Head of caudate nucleus (tissue), 42 donors: ENCODE measurements around the gene TMEM52.

Source experiments
- DNase-seq, 42 donors: peaks; one replicate each; pipeline versions ENCODE4 v3.0.0 to v3.0.0-alpha.2; 2020 to 2021; ENCODE audit warnings: mixed read lengths in 7 of 42
- intact Hi-C: fragments of 100-400 bp; cut with DNase I; formaldehyde crosslinking; loops from one replicate; pipeline ENCODE4 v1.15.0; 2022

TMEM52 gene

DNA sequence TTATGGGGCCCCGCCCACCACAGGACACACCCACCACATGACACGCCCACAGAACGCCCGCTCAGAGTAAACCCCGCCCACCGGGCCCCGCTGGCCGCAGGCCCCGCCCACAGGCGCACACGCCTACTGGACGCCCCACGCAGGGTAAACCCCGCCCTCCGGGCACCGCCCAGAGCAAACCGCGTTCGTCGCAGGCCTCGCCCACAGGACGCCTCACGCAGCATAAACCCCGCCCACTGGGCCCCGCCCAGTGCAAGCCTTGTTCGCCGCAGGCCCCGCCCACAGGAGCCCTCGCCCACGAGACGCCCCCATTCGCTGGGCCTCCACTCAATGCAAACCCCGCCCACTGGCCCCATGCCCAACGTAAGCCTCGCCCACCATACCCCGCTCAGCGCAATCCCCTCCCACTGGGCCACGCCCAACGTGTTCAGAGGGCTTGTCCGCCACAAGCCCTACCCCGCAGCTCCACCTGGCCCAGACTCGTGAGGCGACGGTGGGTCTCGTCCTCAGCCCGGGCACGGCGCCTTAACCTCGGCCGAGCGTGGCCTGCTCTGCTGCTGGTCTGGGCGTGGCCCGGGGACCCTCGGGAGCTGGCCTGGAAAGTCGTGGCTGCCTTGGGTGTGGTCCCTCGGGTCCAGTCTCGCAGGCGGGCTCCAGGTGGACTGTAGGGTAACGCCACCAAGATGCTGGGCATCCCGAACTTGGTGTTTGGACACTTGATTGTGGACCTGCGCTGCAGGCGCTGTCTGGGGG, 401 bp upstream of the TMEM52 start:
- intact Hi-C loops = no loop called here
- peak; percentile 81 to 96 (median 92) for DNase-seq

DNA sequence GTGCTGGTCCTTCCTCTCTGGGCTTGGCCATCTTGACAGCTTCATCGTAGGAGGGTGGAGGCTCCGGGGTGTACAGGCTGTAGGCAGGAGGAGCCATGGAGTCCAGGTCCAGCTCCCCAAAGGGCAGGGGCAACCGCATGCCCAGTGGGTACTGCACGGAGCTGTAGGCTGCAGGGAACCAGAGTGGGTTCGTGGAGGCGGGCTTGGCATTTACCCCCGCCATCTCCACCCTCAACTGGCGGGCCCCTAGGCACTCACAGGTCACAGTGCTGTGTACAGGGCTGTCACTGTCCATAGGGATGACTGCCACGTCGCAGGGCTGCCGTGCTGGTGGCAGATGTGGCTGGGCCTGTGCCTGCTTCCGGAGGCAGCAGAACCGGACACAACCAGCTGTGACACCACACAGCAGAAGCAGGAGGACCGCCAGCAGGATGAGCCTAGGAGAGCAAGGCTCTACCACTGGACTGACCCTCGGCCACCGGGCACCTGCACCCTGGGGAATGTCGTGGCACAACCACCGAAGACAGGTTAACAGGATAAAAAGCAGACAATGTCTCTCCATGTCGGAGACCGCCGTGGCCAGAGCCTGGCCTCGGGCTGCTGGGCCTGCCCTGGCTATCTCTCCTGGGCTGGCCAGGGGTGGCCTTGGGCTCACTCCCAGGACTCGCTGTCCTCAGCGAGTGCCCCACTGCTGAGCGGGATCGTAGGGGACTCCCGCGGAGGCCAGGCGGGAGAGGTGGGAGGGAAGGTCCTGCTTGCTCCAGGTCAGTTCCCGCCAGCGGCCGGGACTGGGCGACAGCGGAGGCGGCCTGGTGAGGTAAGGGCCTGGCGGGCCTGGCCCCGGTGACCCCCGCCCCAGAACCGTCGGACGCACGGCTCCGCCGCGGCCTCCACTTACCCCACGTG, 831 bp downstream of the TMEM52 start:
- intact Hi-C loops = no loop called here

DNA sequence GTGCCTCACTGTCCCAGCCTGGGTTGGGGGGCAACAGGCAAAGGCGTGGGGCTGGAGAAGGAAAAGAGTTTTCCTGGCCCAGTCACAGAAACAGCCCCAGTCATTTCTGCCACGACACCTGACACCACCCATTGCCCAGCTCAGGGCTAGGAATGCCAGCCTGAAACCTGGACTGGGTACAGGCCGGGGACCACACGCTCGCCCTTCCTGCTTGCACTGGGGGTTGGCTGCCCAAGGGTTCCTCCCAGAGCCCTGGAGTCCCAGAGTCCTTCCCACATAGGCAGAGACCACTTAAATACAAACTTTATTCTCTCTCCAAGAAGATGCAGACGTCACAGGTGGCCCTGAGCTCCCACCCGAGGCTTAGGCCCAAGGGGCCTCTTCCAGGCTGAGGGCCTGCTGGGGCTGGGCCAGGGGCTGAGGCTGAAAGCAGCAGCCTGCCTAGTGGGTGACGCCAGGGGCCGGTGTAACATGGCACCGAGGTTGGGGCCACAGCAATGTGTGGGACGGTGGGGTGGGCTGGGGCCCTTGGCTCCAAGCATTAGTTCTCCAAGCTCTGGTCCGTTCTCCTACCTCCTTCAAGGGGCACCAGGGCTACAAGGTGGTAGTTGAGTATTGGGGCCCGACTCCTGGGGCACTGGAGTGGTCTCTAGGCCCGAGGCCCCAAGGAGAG, 1.6 kb downstream of the TMEM52 start:
- intact Hi-C loops = no loop called here
- no peak for DNase-seq

More for the DNA sequence above, 831 bp downstream of the TMEM52 start:
- no peak for DNase-seq

DNA sequence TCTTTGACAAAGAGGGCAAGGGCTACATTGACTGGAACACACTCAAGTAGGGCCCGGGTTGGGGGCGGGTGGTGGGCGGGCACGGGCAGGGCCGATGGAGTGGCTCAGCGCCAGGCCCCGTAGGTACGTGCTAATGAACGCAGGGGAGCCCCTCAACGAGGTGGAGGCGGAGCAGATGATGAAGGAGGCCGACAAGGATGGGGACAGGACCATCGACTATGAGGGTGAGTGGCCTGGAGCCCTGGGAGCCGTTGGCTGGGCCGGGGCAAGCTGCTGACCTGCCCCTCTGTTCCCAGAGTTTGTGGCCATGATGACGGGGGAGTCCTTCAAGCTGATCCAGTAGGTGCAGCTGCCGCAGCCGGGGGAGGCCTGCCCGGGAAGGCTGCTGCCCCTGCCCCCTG, 2.2 kb downstream of the TMEM52 start:
- intact Hi-C loops = no loop called here
- DNase-seq = no peak

DNA sequence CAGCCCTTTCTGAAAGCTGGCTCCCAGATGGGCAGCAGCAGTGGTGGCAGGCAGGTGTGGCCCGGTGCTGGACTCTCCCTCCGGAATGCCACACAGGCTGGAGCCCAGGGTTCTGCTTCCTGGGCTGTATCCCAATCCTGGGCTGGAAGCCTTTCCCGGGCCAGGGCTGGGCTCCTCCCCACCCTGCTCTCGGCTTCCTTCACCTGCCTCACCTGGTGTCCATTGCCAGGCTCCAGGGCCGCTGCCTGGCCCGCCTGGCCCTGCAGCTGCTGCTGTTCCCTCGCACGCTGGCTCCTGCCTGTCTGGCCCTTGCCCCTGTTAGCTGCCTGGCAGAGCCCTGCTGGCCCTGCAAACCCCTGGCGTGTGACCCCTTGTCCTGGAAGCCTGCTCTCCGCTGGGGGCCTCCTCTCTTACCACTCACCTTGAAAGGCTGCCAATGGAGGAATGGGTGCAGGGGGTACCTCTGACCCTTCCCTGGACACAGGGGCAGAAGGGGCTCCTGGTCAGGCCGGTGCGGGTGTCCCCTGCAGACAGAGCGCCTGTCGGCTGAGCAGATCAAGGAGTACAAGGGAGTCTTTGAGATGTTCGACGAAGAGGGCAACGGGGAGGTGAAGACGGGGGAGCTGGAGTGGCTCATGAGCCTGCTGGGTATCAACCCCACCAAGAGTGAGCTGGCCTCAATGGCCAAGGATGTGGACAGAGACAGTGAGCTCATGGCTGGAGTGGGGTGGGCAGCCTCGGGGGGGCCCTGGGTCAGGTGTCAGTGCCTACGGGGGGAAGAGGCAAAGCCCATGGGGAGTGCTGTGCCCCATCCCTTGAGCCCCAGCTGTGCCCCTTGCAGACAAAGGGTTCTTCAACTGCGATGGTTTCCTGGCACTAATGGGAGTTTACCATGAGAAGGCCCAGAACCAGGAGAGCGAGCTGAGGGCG, 2.9 kb downstream of the TMEM52 start:
- intact Hi-C loops = no loop called here
- DNase-seq = no peak

DNA sequence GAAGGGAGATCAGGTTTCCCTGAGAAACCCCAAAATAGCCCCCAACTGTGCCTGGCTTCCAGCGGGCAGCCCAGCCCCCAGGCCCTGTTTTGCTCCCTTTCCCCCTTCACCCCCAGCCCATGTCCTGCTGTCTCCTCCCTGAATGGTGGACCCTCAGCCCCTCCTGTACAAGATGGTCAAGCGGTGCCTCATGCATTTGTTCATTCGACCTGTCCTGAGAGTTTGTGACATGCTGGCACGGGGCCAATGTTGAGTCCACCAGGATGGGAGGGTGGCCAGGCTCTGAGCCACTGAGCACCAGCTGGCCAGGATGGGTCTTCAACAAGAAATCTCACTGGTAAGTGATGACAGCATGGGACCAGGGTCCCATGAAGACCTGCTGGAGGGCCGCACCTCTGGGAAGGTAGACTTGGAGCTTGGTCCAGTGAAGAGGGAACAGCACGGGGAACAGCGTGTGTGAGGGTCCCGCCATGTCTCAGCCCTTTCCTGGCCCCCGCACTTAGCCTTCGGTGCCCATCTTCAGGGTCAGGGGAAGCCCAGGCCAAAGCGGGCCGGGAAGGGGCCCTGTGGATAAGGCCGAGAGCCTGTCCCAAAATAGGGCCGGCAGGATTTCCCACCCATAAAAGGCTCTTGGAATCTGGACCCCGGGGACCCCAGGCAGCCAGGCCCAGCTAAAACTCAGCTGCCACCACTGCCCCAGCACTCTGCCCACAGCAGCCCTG, 3.9 kb downstream of the TMEM52 start, which contains the start of gene CALML6:
CALML6 (plus strand) TSS at position 290 of the 722 bp plus-strand sequence; CDS start at position 311, 21 bp downstream.
- intact Hi-C loops = no loop called here
- DNase-seq = no peak

DNA sequence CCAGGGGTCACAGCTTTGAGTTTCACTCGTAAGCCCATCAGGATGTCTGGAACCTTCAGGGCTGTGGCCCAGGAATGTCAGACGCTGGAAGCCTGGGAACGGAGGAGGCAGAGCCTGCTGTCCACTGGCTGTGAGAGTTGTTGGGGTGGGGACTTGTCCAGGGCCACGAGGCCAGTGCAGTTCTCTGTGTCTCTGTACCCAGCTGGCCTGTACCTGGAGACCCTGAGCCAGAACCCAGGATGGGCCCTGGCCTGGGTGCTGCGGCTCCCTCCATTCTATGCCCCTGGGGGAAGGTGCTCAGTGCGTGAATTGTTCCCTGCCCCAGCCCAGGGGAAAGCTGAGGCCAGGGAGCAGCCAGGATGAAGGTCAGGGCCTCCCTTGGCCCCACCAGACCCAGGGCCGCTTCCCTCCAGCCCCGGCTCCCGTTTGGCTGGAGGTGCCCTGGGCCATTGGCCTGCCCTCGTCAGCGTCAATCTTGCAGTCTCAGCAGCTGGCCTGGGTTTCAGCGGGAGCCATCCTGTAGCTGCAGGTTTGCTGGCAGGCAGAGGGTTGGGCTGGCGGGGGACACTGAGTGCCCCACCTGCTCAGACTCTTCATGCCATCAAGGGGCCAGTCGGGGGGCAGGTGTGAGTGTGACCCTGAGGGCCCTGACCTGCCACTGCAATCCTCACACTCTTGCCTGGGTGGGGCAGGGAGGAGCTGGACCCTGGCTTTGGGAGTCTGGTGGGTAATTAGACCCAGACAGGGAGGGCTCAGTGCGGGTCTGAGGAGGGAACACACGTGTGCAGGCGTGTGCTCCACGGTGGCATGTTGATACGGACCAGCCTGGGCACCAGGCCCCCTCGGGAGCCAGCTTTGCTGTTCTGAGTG, 4.7 kb downstream of the TMEM52 start:
- no peak for DNase-seq
- intact Hi-C loops = no loop called here

DNA sequence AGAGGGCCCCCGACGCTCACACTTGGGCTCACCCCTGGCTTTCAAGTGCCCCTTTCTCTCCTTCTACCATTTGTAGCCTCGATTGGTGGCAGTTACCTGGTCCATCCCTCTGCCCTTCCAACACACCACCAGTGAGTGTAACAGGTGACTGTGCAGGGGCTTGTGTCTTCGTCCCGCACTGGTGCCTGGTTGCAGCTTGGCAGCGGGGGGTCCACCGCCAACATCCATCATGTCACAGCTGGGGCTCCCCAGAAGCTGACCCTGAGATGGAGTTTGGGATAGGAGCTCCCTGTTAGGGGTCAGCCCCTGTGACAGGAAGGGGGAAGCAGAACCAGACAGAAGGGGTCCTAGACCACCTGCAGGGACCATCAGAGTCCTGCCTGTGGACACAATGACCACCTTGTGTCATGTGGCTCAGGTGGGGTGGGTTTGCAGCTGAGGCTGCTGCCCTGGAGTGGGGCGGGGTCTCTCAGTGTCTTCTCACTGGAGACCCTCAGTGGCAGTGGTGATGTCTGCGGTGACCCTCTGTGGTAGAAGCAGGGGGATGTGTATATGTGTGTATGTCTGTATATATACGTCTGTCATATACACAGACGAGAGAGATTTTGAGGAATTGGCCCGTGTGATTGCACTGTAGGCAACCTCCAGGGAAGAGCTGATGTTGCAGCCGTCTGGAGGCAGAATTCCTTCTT, 7.6 kb downstream of the TMEM52 start:
- no peak for DNase-seq
- intact Hi-C loops = no loop called here

DNA sequence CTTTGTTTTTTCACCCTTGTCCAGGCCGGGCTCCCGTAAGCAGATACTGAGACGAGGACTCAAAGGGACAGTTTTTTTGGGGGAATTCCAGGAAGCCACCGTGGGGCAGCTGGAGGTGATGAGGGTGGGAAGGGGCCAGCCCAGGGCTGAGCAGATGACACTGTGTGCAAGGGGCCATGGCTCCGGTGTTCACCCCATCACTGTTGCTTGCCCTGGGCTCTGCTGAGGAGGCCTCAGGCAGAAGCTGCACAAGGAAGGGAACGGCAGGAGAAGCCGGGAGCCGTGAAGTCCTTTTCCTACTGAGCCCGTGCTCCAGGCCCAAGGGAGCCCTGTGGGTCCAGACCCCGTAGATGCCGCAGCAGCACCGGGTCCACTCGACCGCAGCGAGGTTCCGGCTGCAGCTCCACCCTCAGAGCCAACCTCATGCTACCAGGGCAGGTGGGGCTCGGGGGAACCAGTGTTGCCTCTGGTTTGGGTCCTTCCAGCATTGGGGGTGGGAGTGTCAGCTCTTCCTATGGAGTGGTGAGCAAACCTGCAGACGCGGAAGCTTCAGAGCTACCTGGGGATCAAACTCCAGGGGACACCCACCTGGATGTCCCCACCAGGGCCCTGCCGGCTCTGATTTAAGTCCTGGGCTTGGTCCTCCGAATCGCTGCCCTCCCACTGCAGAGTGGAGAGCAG, 8.3 kb downstream of the TMEM52 start:
- DNase-seq = no peak
- intact Hi-C loops = no loop called here

DNA sequence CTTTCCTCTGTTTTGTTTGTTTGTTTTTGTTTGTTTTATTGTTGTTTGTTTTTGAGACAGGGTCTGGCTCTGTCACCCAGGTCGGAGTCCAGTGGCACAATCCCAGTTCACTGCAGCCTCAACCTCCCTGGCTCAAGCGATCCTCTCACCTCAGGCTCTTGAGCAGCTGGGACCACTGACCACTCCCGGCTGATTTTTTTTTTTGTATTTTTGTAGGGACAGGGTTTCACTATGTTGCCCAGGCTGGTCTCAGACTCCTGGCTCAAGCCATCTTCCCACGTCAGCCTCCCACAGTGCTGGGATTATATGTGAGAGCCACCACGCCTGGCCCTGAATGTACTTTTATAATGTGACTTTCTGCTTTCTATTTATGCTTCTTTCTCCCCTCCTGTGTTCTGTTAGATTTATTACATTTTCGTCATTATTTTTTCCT, 9.0 kb downstream of the TMEM52 start:
- intact Hi-C loops = no loop called here
- no peak for DNase-seq

DNA sequence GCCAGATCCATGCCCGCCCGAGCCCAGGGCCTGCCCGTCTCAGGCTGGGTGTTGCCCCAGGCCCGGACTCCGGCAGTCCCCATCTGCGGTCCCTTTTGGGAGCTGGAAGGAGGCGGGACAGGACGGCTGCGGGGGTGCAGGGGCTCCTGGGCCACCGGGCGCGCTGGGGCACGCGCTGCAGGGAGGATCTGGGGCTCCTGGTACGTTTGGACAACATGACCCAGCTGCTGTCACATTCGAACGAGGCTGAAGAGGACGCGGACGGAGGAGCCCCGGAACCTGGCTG, 10.6 kb downstream of the TMEM52 start:
- DNase-seq = peak in 5 of 42 donors; percentile 22 to 51 (median 28)
- intact Hi-C loops = loop anchor here (5.0 kb wide), 1 partner anchor 131 kb away; the partner anchor contains the start of gene NADK

DNA sequence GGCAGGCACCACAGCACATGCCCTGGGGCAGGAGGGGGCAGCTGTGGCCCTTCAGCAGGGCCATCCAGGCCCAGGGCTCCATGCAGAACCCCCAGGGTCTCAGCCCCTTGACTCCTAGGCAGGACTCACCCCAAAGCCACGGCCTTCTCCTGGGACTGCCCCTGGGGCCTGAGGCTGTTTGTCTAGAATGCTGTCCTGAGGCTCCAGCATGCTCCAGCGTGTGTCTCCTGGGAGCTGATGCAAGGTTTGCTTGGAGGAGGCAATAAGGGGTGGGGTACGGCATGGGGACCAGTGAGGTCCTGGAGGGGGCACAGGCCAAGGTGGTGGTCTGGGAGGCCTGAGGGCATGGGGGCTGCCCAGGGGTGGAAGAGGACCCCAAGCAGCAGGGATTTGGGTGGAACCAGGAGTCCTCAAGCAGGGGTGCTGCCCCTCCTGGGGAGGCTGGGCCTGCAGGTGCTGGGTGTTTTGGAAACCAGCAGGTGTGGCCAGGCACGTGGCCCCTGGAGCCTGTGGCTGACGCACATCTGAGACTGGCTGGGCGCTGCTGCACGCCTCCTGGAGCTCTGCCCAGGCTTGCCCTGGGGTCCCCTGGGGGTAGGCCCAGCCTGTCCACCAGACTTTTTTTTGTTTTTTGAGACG, 11.9 kb downstream of the TMEM52 start:
- no peak for DNase-seq
- intact Hi-C loops = loop anchor here (5.0 kb wide), 1 partner anchor 130 kb away; the partner anchor contains the start of gene NADK

DNA sequence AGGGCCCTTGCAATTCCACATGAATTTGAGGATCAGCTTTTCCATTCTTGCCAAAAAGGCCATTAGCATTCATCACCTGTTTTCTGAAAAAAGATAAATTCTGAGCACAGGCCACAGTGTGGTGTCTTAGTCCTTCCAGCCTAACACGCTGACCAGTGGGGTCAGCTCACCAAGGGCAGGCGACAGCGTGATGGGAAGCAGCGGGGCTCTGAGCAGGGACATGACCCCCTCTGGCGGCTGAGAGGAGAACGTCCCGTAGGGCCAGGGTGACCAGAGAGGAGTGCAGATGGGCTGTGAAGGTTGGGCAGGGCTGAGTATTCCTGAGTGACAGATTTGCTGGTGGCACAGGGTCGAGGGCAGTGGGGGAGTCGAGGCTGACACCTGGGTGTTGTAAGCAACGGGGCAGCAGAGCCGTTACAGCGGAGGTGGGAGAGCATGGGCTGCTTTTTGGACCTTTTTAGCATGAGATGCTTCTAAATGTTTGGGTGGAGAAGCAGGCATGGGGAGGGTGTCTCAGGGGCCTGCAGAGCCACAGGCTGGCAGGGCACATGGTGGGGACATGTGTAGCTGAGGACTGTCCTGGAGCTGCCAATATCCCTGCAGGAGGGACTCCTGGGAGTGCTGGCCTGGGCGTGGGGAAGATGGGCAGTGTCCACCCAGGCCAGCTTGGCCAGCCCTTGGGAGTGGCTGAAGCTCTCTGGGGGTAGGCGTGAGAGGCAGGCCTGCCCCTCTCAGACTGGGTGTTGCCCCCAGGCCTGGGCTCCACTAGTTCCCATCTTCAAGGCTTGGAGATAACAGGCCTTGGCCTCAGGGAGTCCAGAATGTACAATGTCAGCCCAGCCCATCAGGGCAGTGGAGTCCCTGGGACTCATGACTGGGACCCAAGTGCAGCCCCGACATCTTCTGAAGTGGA, 12.6 kb downstream of the TMEM52 start:
- intact Hi-C loops = loop anchor here (5.0 kb wide), 1 partner anchor 129 kb away; the partner anchor contains the start of gene NADK
- peak; percentile 68 to 96 (median 88) for DNase-seq

DNA sequence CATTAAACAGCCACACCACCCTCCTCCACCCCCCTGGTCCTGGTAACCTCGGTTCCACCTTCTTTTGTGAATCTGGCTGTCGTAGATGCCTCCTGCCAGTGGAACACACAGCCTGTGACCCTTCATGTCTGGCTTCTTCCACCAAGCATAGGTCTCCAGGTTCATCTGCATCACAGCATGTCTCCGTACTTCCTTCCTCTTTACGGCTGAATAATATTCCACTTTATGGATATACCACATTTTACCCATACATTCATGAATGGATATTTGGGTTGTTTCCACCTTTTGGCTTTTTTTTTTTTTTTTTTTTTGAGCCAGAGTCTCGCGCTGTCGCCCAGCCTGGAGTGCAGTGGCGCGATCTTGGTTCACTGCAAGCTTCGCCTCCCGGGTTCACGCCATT, 15.9 kb downstream of the TMEM52 start:
- intact Hi-C loops = no loop called here
- no peak for DNase-seq
